GM06990 (cell line): ENCODE results near the gene AGFG2.
"Not testable (repeated sequence)": the region's sequence is repeated elsewhere in the genome, so short reads cannot be mapped to it uniquely, and the experiment has no call there.

Experiments used
- DNase-seq: peaks from one replicate; pipeline ENCODE4 v3.0.0-alpha.2; 2011; ENCODE audit not compliant: insufficient read length; ENCODE audit errors: extremely low read depth
- H3K27me3 ChIP-seq: replicated peaks from 2 replicates; pipeline ENCODE4 v1.6.0; 2011; ENCODE audit warnings: low read length; ENCODE audit not compliant: control insufficient read depth, insufficient read depth
- H3K36me3 ChIP-seq: 2 replicates; pipeline ENCODE4 v1.5.1; 2011; ENCODE audit warnings: low read length; ENCODE audit not compliant: control insufficient read depth, insufficient read depth
- H3K4me3 ChIP-seq: replicated peaks from 2 replicates; pipeline ENCODE4 v1.5.1; 2011; ENCODE audit warnings: low read depth, mild to moderate bottlenecking, control low read depth, low read length
- TF ChIP-seq, protein P1 (sequence below): IDR thresholded peaks from 2 replicates; pipeline ENCODE4 v1.5.1; 2011; ENCODE audit warnings: low read length, control low read depth, mild to moderate bottlenecking, inconsistent platforms; ENCODE audit not compliant: insufficient read depth, poor library complexity, severe bottlenecking

AGFG2 gene

DNA sequence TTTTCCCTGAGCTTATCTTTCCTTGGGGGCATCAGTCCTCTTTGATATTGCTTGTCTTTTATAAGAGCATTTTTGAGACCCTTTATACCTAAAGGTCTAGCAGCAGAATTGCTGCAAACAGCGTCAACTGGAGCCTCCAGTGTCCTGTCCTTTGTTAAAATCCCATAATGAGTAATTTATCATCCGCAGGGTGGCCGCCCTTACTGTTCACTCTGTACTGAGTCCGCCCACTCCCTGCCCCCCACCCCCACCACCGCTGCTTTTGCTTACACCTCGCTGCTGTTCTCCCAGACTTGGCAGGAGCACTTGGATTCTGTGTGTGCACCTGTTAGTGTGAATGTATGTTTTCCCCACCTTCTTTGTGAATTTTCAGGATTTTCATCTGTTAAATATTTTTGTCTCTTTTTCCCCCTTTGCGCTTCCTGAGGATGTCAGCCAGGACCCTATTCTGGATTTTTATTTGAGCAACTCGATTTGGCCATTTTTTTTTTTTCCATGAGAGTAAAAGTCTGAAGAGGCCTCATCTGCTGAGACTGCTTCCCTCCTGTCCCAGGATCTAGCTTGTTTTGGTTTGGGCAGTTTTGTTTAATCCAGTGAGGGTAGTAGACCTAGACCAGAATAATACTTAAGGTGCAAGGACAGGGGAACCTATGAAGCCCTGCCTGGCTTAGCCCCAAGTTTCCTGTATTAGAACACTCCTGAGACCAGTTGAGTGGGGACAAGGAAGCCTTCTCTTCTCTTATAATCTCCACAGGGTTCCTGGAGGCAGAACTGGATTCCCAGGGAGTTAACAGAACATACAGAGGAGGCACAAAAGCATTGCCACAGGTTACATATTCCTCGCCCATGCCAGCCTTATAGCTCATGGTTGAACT, 8.2 kb downstream of the AGFG2 start:
- H3K4me3 ChIP-seq, result peak overlapping the region; percentile 47
- no peaks in the 10 kb centered on the region for H3K27me3 ChIP-seq
- peaks cover 3% of the 10 kb centered on the region for H3K36me3 ChIP-seq
- TF ChIP-seq, protein P1, sequence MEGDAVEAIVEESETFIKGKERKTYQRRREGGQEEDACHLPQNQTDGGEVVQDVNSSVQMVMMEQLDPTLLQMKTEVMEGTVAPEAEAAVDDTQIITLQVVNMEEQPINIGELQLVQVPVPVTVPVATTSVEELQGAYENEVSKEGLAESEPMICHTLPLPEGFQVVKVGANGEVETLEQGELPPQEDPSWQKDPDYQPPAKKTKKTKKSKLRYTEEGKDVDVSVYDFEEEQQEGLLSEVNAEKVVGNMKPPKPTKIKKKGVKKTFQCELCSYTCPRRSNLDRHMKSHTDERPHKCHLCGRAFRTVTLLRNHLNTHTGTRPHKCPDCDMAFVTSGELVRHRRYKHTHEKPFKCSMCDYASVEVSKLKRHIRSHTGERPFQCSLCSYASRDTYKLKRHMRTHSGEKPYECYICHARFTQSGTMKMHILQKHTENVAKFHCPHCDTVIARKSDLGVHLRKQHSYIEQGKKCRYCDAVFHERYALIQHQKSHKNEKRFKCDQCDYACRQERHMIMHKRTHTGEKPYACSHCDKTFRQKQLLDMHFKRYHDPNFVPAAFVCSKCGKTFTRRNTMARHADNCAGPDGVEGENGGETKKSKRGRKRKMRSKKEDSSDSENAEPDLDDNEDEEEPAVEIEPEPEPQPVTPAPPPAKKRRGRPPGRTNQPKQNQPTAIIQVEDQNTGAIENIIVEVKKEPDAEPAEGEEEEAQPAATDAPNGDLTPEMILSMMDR, result no peak
- no peak for DNase-seq

DNA sequence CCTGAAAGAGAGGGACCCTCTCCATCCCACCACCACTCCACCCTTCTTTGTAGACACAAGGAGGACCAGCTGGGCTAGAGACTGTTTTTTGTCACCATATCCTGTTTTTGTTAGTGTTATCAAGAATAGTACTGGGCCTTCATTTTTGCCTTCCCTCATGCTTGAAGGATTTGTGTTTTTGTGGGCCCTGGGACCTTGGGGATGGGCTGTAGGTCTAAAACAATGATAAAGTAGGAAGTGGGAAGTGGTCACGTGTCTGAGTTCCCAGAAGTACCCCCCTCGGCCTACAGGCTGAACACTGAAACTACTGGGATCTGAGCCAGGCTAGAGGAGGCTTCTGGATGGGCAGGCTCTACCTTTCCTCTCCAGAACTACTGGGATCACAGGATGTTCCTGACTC, 8.9 kb downstream of the AGFG2 start:
- Histone ChIP-seq H3K4me3 (no peak overlapping the region), H3K36me3 (peaks cover 6% of the 10 kb centered on the region), H3K27me3 (no peaks in the 10 kb centered on the region)
- TF ChIP-seq, protein P1, result no peak
- DNase-seq, result no peak

DNA sequence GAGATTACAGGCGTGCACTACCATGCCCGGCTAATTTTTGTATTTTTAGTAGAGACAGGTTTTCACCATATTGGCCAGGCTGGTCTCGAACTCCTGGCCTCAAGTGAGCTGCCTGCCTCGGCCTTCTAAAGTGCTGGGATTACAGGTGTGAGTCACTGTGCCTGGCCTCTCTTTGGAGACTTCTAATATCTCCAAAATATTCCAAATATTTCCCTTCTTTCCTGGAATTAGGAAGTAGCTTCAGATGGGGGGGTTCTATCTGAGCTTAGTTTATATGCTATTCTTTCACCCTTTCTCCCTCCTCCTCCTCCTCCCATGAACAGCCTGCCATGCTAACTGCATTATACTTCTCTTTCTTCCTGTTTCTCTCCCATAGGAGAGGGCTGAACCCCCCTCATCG, 9.4 kb downstream of the AGFG2 start:
- not testable (repeated sequence) for H3K27me3 ChIP-seq, DNase-seq, H3K4me3 ChIP-seq, H3K36me3 ChIP-seq

DNA sequence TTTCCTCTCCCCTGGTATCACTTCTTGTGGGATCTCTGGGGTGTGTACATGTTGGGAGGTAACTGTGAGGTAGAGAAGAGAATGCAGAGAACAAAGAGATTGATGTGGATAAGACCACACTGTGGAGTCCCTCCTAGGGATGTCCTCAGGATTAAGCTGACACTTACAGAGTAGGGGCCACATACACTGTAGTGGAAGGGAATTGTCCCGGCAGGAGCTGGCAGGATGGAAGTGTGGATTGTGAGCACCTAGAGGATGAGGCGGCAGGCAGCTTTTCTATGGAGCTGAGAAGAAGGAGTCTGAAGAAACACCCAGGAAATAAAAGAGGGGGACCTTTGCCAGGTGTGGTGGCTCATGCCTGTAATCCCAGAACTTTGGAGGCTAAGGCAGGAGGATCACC, 13.5 kb downstream of the AGFG2 start:
- peaks cover 22% of the 10 kb centered on the region for H3K36me3 ChIP-seq
- no peaks in the 10 kb centered on the region for H3K27me3 ChIP-seq
- TF ChIP-seq, protein P1, result no peak
- H3K4me3 ChIP-seq, result no peak overlapping the region
- DNase-seq, result no peak

DNA sequence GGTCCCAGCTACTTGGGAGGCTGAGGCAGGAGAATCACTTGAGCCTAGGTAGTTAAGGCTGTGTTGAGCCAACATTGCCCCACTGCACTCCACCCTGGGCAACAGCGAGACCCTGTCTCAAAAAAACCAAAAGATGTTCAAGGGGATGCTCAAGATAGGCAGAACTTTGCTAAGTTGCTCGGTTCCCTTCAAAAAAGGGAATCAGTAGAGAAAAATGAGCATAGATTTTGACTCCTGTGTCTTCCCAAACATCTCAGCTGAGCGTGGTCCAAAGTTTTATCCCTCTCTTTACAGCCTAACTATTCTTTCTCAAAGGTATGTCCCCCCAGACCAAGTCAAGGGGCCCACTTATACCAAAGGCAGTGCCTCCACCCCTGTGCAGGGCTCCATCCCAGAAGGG, 14.0 kb downstream of the AGFG2 start:
- DNase-seq, result no peak
- TF ChIP-seq, protein P1, result no peak
- no peak overlapping the region for H3K4me3 ChIP-seq
- no peaks in the 10 kb centered on the region for H3K27me3 ChIP-seq
- H3K36me3 ChIP-seq, result peaks cover 22% of the 10 kb centered on the region

DNA sequence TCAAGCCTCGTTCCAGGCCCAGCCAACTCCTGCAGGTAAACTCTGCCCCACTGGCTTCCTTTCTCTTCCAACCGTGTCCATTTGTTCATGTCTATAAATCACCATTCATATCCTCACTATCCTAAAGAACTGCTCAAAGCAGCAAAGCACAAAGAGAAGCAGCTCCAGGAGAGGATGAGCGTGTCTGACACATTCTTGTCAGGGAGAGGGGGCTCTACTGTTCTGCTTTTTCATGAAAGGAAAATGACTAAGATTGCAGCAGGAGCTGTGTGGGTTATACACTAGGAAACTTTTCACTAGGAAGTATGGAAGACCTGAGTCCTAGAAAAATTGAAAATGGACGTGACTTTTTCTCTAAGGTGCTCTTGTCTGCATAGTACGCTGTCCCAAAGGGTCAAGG, 16.7 kb downstream of the AGFG2 start:
- H3K36me3 ChIP-seq, result peaks cover 23% of the 10 kb centered on the region
- no peaks in the 10 kb centered on the region for H3K27me3 ChIP-seq
- no peak for DNase-seq
- TF ChIP-seq, protein P1, result no peak
- H3K4me3 ChIP-seq, result no peak overlapping the region
